ENCODE results near the gene MLXIP.

DNA sequence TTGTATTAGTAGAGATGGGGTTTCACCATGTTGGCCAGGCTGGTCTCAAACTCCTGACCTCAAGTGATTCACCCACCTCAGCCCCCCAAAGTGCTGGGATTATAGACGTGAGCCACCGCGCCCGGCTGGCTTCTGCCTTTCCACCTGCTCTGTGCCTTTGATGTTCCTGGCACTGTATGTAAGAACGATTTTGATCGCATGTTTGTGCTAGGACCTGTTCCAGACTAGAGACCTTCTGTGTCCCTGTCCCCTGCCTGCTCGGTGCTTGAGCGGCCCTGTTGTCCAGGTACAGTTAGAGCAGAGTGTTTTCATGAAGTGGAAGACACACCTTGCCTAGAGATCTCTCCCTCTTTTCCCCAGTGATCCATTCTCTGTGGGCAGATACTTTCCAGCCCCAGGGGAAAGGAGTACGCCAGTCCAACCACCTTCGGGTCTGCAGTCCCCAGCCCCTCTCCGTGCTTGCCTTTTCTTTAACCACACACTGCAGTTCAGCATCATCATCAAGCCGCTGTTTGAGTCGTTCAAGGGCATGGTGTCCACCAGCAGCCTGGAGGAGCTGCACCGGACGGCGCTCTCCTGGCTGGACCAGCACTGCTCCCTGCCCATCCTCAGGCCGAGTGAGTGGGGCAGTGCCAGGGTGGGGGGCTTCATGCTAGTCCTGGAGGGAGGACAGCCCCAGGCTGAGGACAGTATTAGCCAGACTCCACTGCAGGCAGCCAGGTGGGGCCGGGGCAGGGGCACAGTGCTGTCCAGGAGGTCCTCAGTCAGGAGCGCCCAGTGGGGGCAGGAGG, 62.1 kb downstream of the MLXIP start:
- TF ChIP-seq, protein P1, sequence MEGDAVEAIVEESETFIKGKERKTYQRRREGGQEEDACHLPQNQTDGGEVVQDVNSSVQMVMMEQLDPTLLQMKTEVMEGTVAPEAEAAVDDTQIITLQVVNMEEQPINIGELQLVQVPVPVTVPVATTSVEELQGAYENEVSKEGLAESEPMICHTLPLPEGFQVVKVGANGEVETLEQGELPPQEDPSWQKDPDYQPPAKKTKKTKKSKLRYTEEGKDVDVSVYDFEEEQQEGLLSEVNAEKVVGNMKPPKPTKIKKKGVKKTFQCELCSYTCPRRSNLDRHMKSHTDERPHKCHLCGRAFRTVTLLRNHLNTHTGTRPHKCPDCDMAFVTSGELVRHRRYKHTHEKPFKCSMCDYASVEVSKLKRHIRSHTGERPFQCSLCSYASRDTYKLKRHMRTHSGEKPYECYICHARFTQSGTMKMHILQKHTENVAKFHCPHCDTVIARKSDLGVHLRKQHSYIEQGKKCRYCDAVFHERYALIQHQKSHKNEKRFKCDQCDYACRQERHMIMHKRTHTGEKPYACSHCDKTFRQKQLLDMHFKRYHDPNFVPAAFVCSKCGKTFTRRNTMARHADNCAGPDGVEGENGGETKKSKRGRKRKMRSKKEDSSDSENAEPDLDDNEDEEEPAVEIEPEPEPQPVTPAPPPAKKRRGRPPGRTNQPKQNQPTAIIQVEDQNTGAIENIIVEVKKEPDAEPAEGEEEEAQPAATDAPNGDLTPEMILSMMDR (IDR thresholded peaks at IDR 0.05): no peak
- no peak for TF ChIP-seq POLR2A (IDR thresholded peaks at IDR 0.05)

Data from ovary (tissue), 3 donors.